A673 (cell line): Measurements from ENCODE around the gene APOBEC3C.
"Not testable (repeated sequence)": the region's sequence is repeated elsewhere in the genome, so short reads cannot be mapped to it uniquely, and the experiment has no call there.

Experiments
- EZH2 ChIP-seq: fragments of 200-600 bp; sonication (generic); IDR thresholded peaks from 2 replicates; pipeline ENCODE4 v1.6.1; 2017; ENCODE audit warnings: borderline replicate concordance, low read depth, mild to moderate bottlenecking, mixed read lengths, antibody characterized with exemption, low read length; ENCODE audit not compliant: poor library complexity, severe bottlenecking
- TF ChIP-seq, protein P1 (sequence below): fragments of 300-800, 200-600 bp; sonication (generic); conservative IDR thresholded peaks from 2 replicates; pipeline ENCODE4 v1.5.1; 2017; ENCODE audit warnings: low read depth, mild to moderate bottlenecking, antibody characterized with exemption, low read length, moderate library complexity, mixed read lengths

DNA sequence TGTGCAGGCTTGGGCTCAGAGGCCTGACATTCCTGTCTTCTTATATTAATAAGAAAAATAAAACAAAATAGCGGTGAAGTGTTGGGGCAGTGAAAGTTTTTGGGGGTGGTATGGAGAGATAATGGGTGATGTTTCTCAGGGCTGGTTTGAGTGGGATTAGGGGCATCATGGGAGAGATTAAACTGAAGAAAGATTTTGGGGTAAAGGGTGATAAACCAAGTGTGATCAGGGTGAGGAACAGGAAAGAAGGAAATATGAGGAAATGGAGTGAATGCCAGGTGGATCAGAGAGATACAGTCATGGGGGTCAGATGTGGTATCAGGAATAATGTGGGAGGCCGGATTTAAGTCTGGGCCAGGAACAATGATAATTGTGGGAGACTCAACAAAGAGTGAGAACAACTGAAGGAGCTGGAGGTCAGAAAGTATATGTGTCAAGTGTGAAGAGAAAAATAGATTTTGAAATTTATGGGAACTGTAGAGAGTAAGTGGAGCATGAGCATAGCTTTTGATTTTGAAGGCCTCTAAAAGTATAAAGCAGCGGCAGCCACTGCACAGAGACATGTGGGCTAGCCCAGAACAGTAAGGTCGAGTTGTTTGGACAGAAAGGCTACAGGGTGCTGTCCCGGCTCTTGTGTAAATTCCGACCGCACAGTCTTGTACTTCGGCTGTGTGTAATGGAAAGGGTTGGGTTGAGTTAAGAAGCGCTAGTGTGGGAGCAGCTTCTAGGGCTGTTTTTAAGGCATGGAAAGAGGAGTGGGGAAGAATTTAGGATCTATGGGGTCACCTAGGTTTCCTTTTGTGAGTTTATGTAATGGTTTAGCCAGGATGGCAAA lies 52.6 kb downstream of the APOBEC3C start:
- TF ChIP-seq, protein P1, sequence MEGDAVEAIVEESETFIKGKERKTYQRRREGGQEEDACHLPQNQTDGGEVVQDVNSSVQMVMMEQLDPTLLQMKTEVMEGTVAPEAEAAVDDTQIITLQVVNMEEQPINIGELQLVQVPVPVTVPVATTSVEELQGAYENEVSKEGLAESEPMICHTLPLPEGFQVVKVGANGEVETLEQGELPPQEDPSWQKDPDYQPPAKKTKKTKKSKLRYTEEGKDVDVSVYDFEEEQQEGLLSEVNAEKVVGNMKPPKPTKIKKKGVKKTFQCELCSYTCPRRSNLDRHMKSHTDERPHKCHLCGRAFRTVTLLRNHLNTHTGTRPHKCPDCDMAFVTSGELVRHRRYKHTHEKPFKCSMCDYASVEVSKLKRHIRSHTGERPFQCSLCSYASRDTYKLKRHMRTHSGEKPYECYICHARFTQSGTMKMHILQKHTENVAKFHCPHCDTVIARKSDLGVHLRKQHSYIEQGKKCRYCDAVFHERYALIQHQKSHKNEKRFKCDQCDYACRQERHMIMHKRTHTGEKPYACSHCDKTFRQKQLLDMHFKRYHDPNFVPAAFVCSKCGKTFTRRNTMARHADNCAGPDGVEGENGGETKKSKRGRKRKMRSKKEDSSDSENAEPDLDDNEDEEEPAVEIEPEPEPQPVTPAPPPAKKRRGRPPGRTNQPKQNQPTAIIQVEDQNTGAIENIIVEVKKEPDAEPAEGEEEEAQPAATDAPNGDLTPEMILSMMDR = not testable (repeated sequence)
- TF ChIP-seq EZH2 = not testable (repeated sequence)
